HepG2 (cell line): ENCODE measurements around the gene DMXL1. TPM values are rescaled to one million over a fixed set of nuclear protein-coding genes. Genes with fewer than 3 reads are reported as not detected.

Source experiments
- ADNP ChIP-seq: sonication (generic); formaldehyde crosslinking; IDR thresholded peaks from 2 replicates; pipeline ENCODE4 v1.4.0; 2020; ENCODE audit warnings: missing genetic modification reagents
- BATF2 ChIP-seq: sonication (generic); formaldehyde crosslinking; IDR thresholded peaks from 2 replicates; pipeline ENCODE4 v1.8.0; 2022; ENCODE audit warnings: mild to moderate bottlenecking, missing genetic modification reagents, moderate library complexity
- ETS1 ChIP-seq: sonication (generic); formaldehyde crosslinking; IDR thresholded peaks from 2 replicates; pipeline ENCODE4 v1.4.0; 2020; ENCODE audit warnings: missing genetic modification reagents
- FOSL2 ChIP-seq: sonication (generic); formaldehyde crosslinking; IDR thresholded peaks from 2 replicates; pipeline ENCODE4 v1.4.0; 2020; ENCODE audit warnings: missing genetic modification reagents
- GMEB1 ChIP-seq: sonication (generic); formaldehyde crosslinking; IDR thresholded peaks from 2 replicates; pipeline ENCODE4 v1.5.1; 2020; ENCODE audit warnings: missing genetic modification reagents, mild to moderate bottlenecking, borderline replicate concordance
- HIC2 ChIP-seq: sonication (generic); formaldehyde crosslinking; IDR thresholded peaks from 2 replicates; pipeline ENCODE4 v1.9.0; 2022; ENCODE audit warnings: low read depth, missing genetic modification reagents
- IRF9 ChIP-seq: sonication (generic); formaldehyde crosslinking; IDR thresholded peaks from 2 replicates; pipeline ENCODE4 v1.8.0; 2022; ENCODE audit warnings: missing genetic modification reagents, mild to moderate bottlenecking, borderline replicate concordance
- IRX3 ChIP-seq: sonication (generic); formaldehyde crosslinking; IDR thresholded peaks from 2 replicates; pipeline ENCODE4 v1.8.1; 2023; ENCODE audit warnings: mild to moderate bottlenecking, low read depth, missing genetic modification reagents, borderline replicate concordance
- KAT2B ChIP-seq: fragments of 150-350 bp; IDR thresholded peaks from 2 replicates; pipeline ENCODE4 v1.6.1; 2014; ENCODE audit warnings: low read depth, low read length, borderline replicate concordance
- KMT2B ChIP-seq: IDR thresholded peaks from 2 replicates; pipeline ENCODE4 v1.6.1; 2016; ENCODE audit warnings: missing genetic modification reagents, missing compliant biosample characterization
- LRRFIP1 ChIP-seq: sonication (generic); formaldehyde crosslinking; conservative IDR thresholded peaks from 2 replicates; pipeline ENCODE4 v1.4.0; 2020; ENCODE audit warnings: missing genetic modification reagents
- MAFF ChIP-seq: IDR thresholded peaks from 2 replicates; pipeline ENCODE4 v1.6.1; 2011; ENCODE audit warnings: low read depth, low read length, improper control_type of control experiment
- NFKBIZ ChIP-seq: IDR thresholded peaks from 2 replicates; pipeline ENCODE4 v1.6.1; 2018; ENCODE audit warnings: missing genetic modification reagents, missing compliant biosample characterization
- REXO4 ChIP-seq: sonication (generic); formaldehyde crosslinking; IDR thresholded peaks from 2 replicates; pipeline ENCODE4 v1.8.0; 2022; ENCODE audit warnings: missing genetic modification reagents, mild to moderate bottlenecking, borderline replicate concordance
- RFX5 ChIP-seq: IDR thresholded peaks from 2 replicates; pipeline ENCODE4 v1.6.1; 2011; ENCODE audit warnings: low read depth, low read length, improper control_type of control experiment
- SP5 ChIP-seq: IDR thresholded peaks from 2 replicates; pipeline ENCODE4 v1.6.1; 2016; ENCODE audit warnings: low read depth, borderline replicate concordance
- SRF ChIP-seq: IDR thresholded peaks from 2 replicates; pipeline ENCODE4 v1.6.1; 2011; ENCODE audit warnings: mild to moderate bottlenecking, low read depth, low read length, moderate library complexity
- ZNF615 ChIP-seq: sonication (generic); formaldehyde crosslinking; IDR thresholded peaks from 2 replicates; pipeline ENCODE4 v1.5.0; 2020; ENCODE audit warnings: mild to moderate bottlenecking, missing genetic modification reagents, borderline replicate concordance
- ZNF724P ChIP-seq: sonication (generic); formaldehyde crosslinking; IDR thresholded peaks from 2 replicates; pipeline ENCODE4 v1.8.0; 2022; ENCODE audit warnings: missing genetic modification reagents, borderline replicate concordance
- ZSCAN22 ChIP-seq: sonication (generic); formaldehyde crosslinking; IDR thresholded peaks from 2 replicates; pipeline ENCODE4 v1.4.0; 2020; ENCODE audit warnings: mild to moderate bottlenecking, missing genetic modification reagents
- polyA plus RNA-seq, 8 experiments: library from polyadenylated mRNA; depleted of rRNA in 3 of 8; stranded (reverse) in 7 of 8; unstranded in 1 of 8; fragments of >200 nt; fragmentation: Illumina TruSeq in 4 of 8; extraction: Trizol in 4 of 8; gene quantifications; 2 replicates each; pipeline versions ENCODE4 v1.2.1 to v1.2.3, GENCODE V29; 2011 to 2016; ENCODE audit warnings: low read depth in 4 of 8, missing spikeins in 1 of 8, mixed read lengths in 1 of 8; ENCODE audit not compliant: insufficient read depth in 1 of 8
- total RNA-seq, 5 experiments: library from RNA; depleted of rRNA; stranded (reverse); fragments of >200 nt; fragmentation: Illumina TruSeq; extraction: Trizol; gene quantifications; 2 replicates each; pipeline ENCODE4 v1.2.3, GENCODE V29; 2016; ENCODE audit warnings: low read depth in 1 of 5

Gene DMXL1
- total and polyA plus RNA-seq, 2 of the 13 experiments (the other 11 are each of a cell fraction or from before 2014, with no cell fraction given), result 6.9 to 18.6 TPM

- TF ChIP-seq LRRFIP1 (CRISPR knock-in tag) (no peak), ADNP (CRISPR knock-in tag) (no peak), SRF (no peak), IRX3 (no peak), KMT2B (CRISPR knock-in tag) (peak; percentile 88), KAT2B (no peak), MAFF (no peak), ETS1 (CRISPR knock-in tag) (no peak), ZSCAN22 (CRISPR knock-in tag) (no peak), BATF2 (CRISPR knock-in tag) (no peak), ZNF615 (CRISPR knock-in tag) (no peak), FOSL2 (CRISPR knock-in tag) (0 out of 2 replicates have a peak, but pooled peaks have one; percentile 32), NFKBIZ (no peak), GMEB1 (peak; percentile 91), ZNF724P (CRISPR knock-in tag) (peak; percentile 90), REXO4 (no peak), SP5 (CRISPR knock-in tag) (peak; percentile 69; the same call in 1 of the 2 replicates), HIC2 (CRISPR knock-in tag) (peak; percentile 3; the same call in 1 of the 2 replicates), IRF9 (CRISPR knock-in tag) (no peak; the same call in 1 of the 2 replicates), RFX5 (no peak)
Observed at GRCh38 chr5:119070828-119071560, at the start of gene DMXL1 (continued).
